ENCODE measurements around the gene DNAJB12.

Gene DNAJB12

GRCh38 chr10:72297805-72298591, 56.7 kb downstream of the DNAJB12 start:
- peak overlapping the region; percentile 78 for H3K27ac ChIP-seq
- 0 out of 2 replicates have a peak, but pooled peaks have one; percentile 5 for TF ChIP-seq CTCF (conservative IDR thresholded peaks at IDR 0.05)

- TF ChIP-seq CTCF (conservative IDR thresholded peaks at IDR 0.05) = no peak
- H3K27ac ChIP-seq = peak overlapping the region; percentile 78
Observed at GRCh38 chr10:72297281-72297804, 57.4 kb downstream of the DNAJB12 start.

- peak overlapping the region; percentile 78; the same call in 1 of the 2 replicates for H3K27ac ChIP-seq
Observed at GRCh38 chr10:72296829-72297280, 57.9 kb downstream of the DNAJB12 start.

DNA sequence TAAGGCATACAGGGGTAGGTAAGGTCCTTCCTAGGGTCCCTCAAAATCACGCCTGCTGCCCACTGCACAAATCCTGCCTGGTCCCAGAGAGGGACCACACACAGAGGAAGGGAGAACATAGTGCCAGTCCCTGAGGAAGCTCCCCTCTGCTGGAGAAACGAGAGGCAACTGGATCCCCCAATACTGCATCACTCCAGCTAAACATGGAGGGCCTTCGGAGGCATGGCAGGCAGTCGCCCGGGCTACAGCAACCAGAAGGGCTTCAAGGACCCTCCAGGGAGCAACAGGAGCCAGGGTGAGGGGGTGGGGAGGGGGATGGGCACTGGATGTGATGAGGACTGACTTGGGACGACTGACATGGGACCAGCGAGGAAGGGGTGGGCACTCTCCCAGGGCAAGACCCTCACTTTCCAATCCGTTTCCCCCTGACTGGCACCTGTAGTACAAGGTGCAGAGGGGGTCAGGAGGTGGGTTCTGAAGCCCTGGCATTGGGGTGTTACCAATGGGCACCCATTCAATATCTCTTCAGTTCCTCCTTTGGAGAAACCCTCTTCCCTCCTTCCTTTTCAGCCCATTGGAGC, 59.3 kb downstream of the DNAJB12 start:
- no peak overlapping the region for H3K27ac ChIP-seq
- TF ChIP-seq CTCF (conservative IDR thresholded peaks at IDR 0.05) = no peak

- H3K27ac ChIP-seq = no peak overlapping the region
- no peak for TF ChIP-seq CTCF (conservative IDR thresholded peaks at IDR 0.05)
Observed at GRCh38 chr10:72292223-72292691, 62.5 kb downstream of the DNAJB12 start.

DNA sequence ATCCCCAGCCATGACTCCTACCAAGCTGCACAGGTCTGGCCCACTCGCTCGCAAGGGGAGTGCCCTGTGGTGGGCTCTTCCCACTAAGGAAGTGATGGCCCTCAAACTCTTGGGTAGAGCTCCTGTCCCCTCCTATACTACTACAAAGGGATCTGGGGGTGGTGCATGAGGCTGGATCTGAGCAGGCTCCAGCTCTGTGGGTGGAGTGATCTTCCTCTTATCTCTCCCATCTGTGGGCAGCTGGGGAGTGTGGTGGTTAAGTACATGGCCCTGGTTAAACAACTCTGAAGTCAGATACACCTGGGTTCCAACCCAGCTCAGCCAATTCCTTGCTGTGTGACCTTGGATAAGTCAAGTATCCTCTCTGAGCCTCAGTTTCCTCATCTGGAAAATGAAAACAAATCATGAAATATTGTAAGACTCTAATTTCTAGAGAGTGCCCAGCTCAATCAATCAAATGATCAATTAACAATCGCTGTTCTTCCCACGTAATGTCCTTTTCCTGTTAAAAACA, 63.6 kb downstream of the DNAJB12 start:
- H3K27ac ChIP-seq = no peak overlapping the region
- no peak for TF ChIP-seq CTCF (conservative IDR thresholded peaks at IDR 0.05)

- H3K27ac ChIP-seq = no peak overlapping the region
Observed at GRCh38 chr10:72285972-72286521, 68.7 kb downstream of the DNAJB12 start.

More at GRCh38 chr10:72285972-72286521, 68.7 kb downstream of the DNAJB12 start:
- no peak for TF ChIP-seq CTCF (conservative IDR thresholded peaks at IDR 0.05)
